ENCODE data around the gene TNKS2.
A peak's percentile ranks its signal among the peaks of the same experiment; 100 is the strongest.
"Not testable (repeated sequence)": the region's sequence is repeated elsewhere in the genome, so short reads cannot be mapped to it uniquely, and the experiment has no call there.

Gene TNKS2

DNA sequence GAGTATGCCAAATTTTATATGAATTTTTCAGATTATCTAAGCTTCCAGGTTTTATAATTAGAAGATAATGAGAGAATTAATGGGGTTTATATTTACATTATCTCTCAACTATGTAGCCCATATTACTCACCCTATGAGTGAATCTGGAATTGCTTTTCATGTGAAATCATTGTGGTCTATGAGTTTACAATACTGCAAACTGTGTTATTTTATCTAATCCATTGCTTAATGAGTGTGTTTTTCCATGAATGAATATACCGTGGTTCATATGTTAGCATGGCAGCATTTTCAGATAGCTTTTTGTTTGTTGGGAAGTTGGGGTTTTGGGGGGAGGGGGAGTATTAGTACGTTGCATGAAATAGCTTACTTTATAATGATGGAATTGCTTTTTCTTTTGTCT lies 66.5 kb downstream of the TNKS2 start:
- no peak for DNase-seq (ENCODE audit: low read depth in 3 of 3, low spot score in 1 of 3)

- no peak for DNase-seq (ENCODE audit: low read depth in 3 of 3, low spot score in 1 of 3)
Observed at GRCh38 chr10:91865562-91866081, 67.4 kb downstream of the TNKS2 start.

DNA sequence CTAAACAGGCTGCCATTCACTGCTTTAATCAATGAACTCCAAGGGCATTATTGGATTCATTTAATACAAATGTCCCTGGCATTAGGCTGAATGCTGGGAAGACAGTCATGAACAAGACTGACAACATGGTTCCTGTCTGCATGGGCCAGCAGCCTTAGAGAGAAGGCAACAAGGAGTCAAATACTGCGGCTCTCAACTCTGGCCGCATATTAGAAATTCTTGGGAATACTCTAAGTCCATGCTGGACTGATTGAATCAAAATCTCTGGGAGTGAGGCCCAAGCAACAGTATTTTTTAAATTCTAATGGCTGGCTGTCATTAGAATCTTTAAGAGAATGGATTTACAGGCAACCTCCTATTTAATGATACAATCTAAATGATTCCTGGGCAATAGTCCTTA lies 76.9 kb downstream of the TNKS2 start:
- no peak for DNase-seq (ENCODE audit: low read depth in 3 of 3, low spot score in 1 of 3)

- no peak for DNase-seq (ENCODE audit: low read depth in 3 of 3, low spot score in 1 of 3)
Observed at GRCh38 chr10:91875779-91876178, 77.6 kb downstream of the TNKS2 start.

- DNase-seq (ENCODE audit: low read depth in 3 of 3, low spot score in 1 of 3) = no peak
Observed at GRCh38 chr10:91879515-91880170, 81.4 kb downstream of the TNKS2 start.

DNA sequence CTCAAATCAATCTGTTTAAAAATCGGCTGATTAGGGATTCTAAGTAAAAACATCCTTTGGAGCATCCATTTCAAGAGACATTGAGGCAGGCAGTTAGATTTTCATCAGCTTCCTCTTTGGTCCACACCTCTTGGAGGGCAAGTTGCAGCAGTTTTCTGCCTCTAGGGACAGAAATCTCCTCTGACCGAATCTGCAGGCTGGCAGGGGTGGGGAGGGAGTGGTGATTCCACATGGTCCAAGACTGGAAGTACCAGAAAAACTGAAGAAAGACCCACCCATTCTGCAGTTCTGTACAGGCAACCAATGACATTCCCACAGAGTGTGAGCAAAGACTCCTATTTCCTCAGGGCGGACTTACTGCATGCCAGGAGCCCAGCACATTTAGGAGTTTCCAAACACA lies 82.1 kb downstream of the TNKS2 start:
- no peak for DNase-seq (ENCODE audit: low read depth in 3 of 3, low spot score in 1 of 3)

GRCh38 chr10:91883549-91884444 lies 85.6 kb downstream of the TNKS2 start:
- no peak for DNase-seq (ENCODE audit: low read depth in 3 of 3, low spot score in 1 of 3)

GRCh38 chr10:91884536-91884935 lies 86.3 kb downstream of the TNKS2 start:
- DNase-seq (ENCODE audit: low read depth in 3 of 3, low spot score in 1 of 3) = no peak

DNA sequence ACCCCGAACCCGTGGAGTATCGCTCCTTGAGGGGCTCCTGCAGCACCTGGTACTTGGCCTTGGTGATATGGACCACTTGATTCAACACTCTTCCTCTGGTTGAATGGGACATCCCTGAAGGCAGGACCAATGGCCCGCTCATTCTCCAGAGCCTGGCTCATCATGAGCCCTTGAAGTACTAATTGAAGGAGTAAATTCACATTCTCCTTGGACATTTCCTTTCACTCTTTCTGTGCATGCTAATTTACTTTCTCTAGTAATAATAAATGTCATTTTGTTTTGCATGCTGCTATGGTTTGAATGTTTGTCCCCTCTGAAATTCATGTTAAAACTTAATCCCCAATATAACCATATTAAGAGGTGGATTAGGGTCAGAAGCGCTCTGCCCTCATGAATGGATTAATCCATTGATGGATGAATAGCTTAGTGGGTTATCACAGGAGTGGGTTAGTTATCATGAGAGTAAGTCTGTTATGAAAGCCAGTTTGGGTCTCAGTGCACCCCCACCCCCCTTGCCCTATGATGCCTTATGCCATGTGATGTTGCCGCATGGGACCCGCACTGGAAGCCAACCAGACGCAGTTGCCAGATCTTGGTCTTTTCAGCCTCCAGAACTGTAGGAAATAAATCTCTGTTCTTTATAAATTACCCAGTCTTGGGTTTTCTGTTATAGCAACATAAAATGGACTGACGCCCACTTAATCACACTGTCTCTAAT lies 87.3 kb downstream of the TNKS2 start:
- no peak for DNase-seq (ENCODE audit: low read depth in 3 of 3, low spot score in 1 of 3)

- no peak for DNase-seq (ENCODE audit: low read depth in 3 of 3, low spot score in 1 of 3)
Observed at GRCh38 chr10:91886954-91887271, 88.7 kb downstream of the TNKS2 start.

DNA sequence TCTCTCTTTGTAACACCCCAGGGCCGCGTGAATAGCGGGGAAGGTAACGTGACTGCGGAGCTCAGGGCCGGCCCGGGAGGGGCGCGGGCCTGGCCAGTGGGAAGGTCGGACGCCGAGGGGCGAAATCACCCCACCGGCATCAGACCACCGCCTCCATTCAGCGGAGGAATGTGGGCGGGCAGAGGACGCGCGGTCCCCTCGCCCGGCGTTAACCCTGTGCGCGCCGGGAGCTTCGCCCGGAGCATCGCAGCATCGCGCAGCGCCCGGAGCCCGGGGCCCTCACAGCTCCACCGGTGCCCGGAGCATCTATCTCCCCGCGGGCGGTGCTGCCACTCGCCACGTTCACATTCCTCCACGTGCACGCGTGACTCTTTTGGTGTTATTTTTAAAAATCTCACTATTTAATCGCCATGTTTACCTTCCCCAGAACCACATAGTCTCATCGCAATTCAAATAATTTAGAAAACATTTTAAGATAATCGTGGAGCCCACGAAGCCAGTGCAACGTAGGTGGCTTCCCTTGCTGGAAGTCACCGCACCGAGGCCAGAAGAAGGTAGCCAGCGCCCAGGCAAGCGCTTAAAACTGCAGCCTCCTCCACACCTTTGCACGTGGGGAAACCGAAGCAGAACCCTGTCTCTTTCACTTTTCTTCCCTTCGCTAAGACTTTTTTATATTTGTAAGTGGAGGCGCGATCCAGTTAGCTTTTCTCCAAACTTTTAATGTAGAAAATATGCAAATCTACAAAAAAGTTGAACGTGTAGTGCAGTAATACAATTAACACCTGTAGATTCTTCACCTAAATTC lies 89.2 kb downstream of the TNKS2 start:
- DNase-seq (ENCODE audit: low read depth in 3 of 3, low spot score in 1 of 3) = peak in 1 of 3 donors; percentile 11

DNA sequence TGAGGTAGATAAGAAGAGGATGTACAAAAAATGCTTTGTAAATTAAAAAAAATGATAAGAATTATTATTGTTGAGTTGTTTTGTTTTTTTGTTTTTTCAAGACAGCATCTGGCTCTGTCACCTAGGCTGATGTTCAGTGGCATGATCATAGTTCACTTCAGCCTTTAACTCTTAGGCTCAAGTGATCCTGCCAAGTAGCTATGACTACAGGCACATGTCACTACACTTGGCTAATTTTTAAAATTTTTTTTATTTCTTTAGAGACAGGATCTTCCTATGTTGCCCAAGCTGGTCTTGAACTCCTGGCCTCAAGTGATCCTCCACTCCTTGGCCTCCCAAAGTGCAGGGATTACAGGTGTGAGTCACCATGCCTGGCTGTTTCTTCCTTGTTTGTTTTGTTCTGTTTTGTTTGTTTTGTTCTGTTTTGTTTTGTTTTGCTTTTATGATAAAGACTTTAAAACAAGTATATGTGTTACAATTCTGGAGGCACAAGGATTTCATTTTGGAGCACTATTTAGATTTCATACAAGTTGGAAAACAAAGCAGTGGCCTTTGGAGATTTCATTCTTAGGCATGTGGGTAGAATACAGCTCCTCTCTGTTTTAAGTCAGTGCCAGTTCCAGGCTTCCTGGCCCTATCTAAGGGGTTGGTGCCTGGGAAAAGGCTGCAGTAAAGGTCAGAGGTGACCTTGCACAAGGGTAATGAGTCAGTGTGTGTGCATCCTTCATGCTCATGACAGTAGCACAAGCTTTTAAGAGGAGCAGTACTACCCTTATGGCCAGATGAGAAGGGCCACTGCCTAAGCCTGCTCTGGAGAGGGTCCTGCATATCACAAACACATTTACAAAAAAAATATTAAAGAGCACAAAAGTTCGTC lies 93.1 kb downstream of the TNKS2 start:
- no peak for DNase-seq (ENCODE audit: low read depth in 3 of 3, low spot score in 1 of 3)

DNA sequence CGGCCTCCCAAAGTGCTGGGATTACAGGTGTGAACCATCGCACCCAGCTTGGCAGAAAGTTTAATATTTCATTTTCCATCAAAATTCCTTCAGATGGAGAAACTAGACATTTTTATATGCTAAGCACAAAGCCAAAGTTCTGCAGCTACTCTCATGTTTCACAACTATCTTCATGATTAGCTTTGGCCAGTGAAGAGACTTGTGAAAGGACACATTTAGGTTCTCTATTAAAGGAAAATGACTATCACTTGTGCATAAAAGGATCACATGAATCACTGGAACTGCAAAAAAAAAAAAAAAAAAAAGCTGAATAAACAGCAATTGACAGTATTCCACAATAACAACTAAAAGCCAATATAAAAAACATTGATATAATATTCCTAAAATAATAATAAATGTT lies 94.8 kb downstream of the TNKS2 start:
- no peak for DNase-seq (ENCODE audit: low read depth in 3 of 3, low spot score in 1 of 3)

DNA sequence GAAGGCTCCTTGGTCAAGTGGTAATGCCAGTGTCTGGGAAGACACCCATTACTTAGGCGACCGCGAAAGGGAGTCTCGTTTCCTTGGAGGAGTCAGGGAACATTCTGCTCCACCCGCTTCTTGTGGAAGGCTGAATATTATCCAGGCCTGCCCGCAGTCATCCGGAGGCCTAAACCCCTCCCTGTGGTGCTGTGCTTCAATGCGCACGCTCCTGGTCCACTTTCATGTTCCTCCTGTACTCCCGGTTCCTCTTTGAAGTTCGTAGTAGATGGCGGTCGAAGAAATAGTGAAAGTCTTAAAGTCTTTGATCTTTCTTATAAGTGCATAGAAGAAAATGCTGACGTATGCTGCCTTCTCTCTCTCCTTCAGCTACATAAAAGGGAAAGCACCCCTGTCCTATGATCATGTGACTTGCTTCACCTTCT lies 96.0 kb downstream of the TNKS2 start:
- not testable (repeated sequence) for DNase-seq (ENCODE audit: low read depth in 3 of 3, low spot score in 1 of 3)

GRCh38 chr10:91896212-91896756 lies 98.1 kb downstream of the TNKS2 start:
- DNase-seq (ENCODE audit: low read depth in 3 of 3, low spot score in 1 of 3) = no peak

GRCh38 chr10:91897421-91897820 lies 99.2 kb downstream of the TNKS2 start:
- DNase-seq (ENCODE audit: low read depth in 3 of 3, low spot score in 1 of 3) = no peak

- DNase-seq (ENCODE audit: low read depth in 3 of 3, low spot score in 1 of 3) = no peak
Observed at GRCh38 chr10:91901784-91902677, 103.8 kb downstream of the TNKS2 start.

GRCh38 chr10:91907033-91907594 lies 108.9 kb downstream of the TNKS2 start:
- no peak for DNase-seq (ENCODE audit: low read depth in 3 of 3, low spot score in 1 of 3)

Measured in stimulated activated CD4-positive, alpha-beta T cell treated with anti-CD3 and anti-CD28 coated beads, TNF-alpha, amount 100 ng/mL, for 1 hour (primary cell).